Adrenal gland (tissue), 12 donors: ENCODE measurements around the gene ROBO2. TPM values are rescaled to one million over a fixed set of nuclear protein-coding genes. Genes with fewer than 3 reads are reported as not detected.
A peak's percentile ranks its signal among the peaks of the same experiment; 100 is the strongest.

ENCODE experiments used
- DNase-seq, 7 donors: peaks; one replicate each; pipeline ENCODE4 v3.0.0-alpha.2; 2019 to 2020
- H3K27ac ChIP-seq, 5 donors: fragments of 200-600 bp; sonication (generic) in 4 of 5; 1 replicate in 3 of 5; 2 replicates in 2 of 5; pipeline versions ENCODE4 v1.5.1 to v1.8.0; 2016 to 2020; ENCODE audit warnings: mild to moderate bottlenecking in 1 of 5
- H3K27me3 ChIP-seq: fragments of 200-600 bp; 2 replicates; pipeline ENCODE4 v1.8.0; 2021
- H3K36me3 ChIP-seq, 2 donors: fragments of 200-600 bp; replicated peaks in 1 of 2; 1 replicate in 1 of 2; 2 replicates in 1 of 2; pipeline versions ENCODE4 v1.5.1 to v1.8.0; 2018 to 2022
- H3K4me1 ChIP-seq, 2 donors: fragments of 200-600 bp; replicated peaks in 1 of 2; 1 replicate in 1 of 2; 2 replicates in 1 of 2; pipeline versions ENCODE4 v1.5.1 to v1.8.0; 2018 to 2021
- H3K4me3 ChIP-seq, 4 donors: fragments of 200-600 bp; sonication (generic) in 3 of 4; one replicate each; pipeline ENCODE4 v1.5.1; 2016 to 2018
- H3K9me3 ChIP-seq, 3 donors: fragments of 200-600 bp; sonication (generic) in 1 of 3; replicated peaks in 1 of 3; 1 replicate in 2 of 3; 2 replicates in 1 of 3; pipeline versions ENCODE4 v1.5.1 to v1.8.0; 2016 to 2021
- CTCF ChIP-seq, 6 experiments: fragments of 450-650 bp in 4 of 6; fragments of 200-600 bp in 2 of 6; sonication (generic) in 1 of 6; IDR thresholded peaks; 1 replicate in 5 of 6; 2 replicates in 1 of 6; pipeline versions ENCODE4 v1.5.1 to v1.8.0; 2016 to 2021; ENCODE audit warnings: antibody characterized with exemption in 6 of 6, mild to moderate bottlenecking in 2 of 6, moderate library complexity in 1 of 6
- POLR2A ChIP-seq, 2 donors: fragments of 450-650 bp; IDR thresholded peaks; one replicate each; pipeline ENCODE4 v1.6.1; 2017; ENCODE audit warnings: antibody characterized with exemption in 2 of 2, mild to moderate bottlenecking in 2 of 2, moderate library complexity in 1 of 2
- WGBS, 4 donors: extraction: QIAGEN DNeasy Blood & Tissue Kit in 2 of 4; methylation state at CpG; one replicate each; pipeline versions ENCODE4 v1.1.5 to v1.1.7; 2013 to 2017; 5-methylcytosine and 5-hydroxymethylcytosine counted together
- intact Hi-C, 2 donors: fragments of 100-400 bp; cut with DNase I; formaldehyde crosslinking; loops; one replicate each; pipeline versions ENCODE4 v1.14.1 to v1.15.0; 2022 to 2023
- polyA plus RNA-seq, 3 donors: library from polyadenylated mRNA; stranded (reverse); fragments of 200-250 nt in 2 of 3; fragments of 350-450 nt in 1 of 3; fragmentation: Illumina TruSeq in 1 of 3; extraction: RNeasy Lipid Tissue Mini Kit (QIAGEN cat#74804) in 1 of 3; gene quantifications; one replicate each; pipeline ENCODE4 v1.2.3, GENCODE V29; 2013 to 2014
- total RNA-seq, 9 donors: library from RNA; depleted of rRNA in 4 of 9; stranded (reverse); fragments of >200 nt in 4 of 9; fragments of 120-200 nt in 1 of 9; fragmentation: NEBNext Ultra II Directional in 1 of 9; extraction: Animal tissue kit (Norgen Biotek cat#: 25700) in 1 of 9; gene quantifications; one replicate each; pipeline versions ENCODE4 v1.1.0 to v1.2.4, GENCODE V29; 2013 to 2023
- donor health status: healthy with polysubstance abuse.
- donor health status: Bipolar disorder and iron deficiency.
- donor health status: DM: yes; HTN: yes; CAD: no.
- donor health status: DM: no; HTN: no; CAD: no.
- donor health status: DM: no; HTN: no; CAD: no.
- donor health status: DM: yes; HTN: yes; CAD: no.

The ROBO2 gene
- total and polyA plus RNA-seq, 12 donors: 0.30 to 9.9 (median 2.5) TPM; not detected in 1

DNA sequence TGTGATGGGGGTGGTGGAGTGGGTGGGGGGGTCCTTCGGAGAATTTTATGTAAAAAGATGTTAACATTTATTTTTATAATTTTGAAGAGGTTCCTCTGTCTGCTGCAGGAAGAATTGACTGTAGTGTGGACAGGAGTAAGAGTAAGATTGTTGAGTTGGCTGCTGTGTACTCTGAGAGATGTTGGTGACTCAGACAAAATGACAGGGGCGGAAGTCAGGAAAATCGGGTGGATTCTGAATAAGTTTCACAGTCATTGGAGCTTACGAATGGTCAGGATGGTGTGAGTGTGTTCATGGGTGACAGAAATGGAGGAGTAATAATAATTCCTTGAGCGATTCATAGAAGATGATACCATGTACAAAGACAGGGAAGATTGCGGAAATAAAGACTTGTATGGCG is 420.0 kb downstream of the ROBO2 start:
- intact Hi-C loops: no loop called here
- H3K27me3 ChIP-seq: no peaks in the 10 kb centered on the region
- no peaks in the 10 kb centered on the region for H3K36me3 ChIP-seq
- no peak overlapping the region for H3K4me3 ChIP-seq
- WGBS, 4 donors: 87 to 92% (median 88%) methylated on average over 6 to 7 of the region's 7 CpGs
- H3K9me3 ChIP-seq: no peaks in the 10 kb centered on the region
- TF ChIP-seq CTCF (IDR thresholded peaks at IDR 0.05): no peak
- no peak for TF ChIP-seq POLR2A (IDR thresholded peaks at IDR 0.05)
- no peak for DNase-seq
- peaks cover 0 to 4% of the 10 kb centered on the region in 2 donors for H3K4me1 ChIP-seq
- no peak overlapping the region for H3K27ac ChIP-seq

- intact Hi-C loops: no loop called here
- Histone ChIP-seq H3K4me1 (peaks cover 0 to 4% of the 10 kb centered on the region in 2 donors), H3K9me3 (no peaks in the 10 kb centered on the region), H3K27me3 (no peaks in the 10 kb centered on the region), H3K4me3 (no peak overlapping the region), H3K27ac (no peak overlapping the region), H3K36me3 (no peaks in the 10 kb centered on the region)
- WGBS, 4 donors: 62 to 82% (median 76%) methylated on average over 3 of the region's 3 CpGs
- TF ChIP-seq CTCF (IDR thresholded peaks at IDR 0.05) (no peak), POLR2A (IDR thresholded peaks at IDR 0.05) (no peak)
- no peak for DNase-seq
Observed at GRCh38 chr3:77460326-77460725, 420.4 kb downstream of the ROBO2 start.

- intact Hi-C loops: no loop called here
- Histone ChIP-seq H3K27me3 (no peaks in the 10 kb centered on the region), H3K4me3 (no peak overlapping the region), H3K4me1 (peaks cover 0 to 4% of the 10 kb centered on the region in 2 donors), H3K27ac (no peak overlapping the region), H3K36me3 (no peaks in the 10 kb centered on the region), H3K9me3 (no peaks in the 10 kb centered on the region)
- TF ChIP-seq CTCF (IDR thresholded peaks at IDR 0.05) (no peak), POLR2A (IDR thresholded peaks at IDR 0.05) (no peak)
- no peak for DNase-seq
- WGBS, 4 donors: 0 to 50% (median 0%) methylated on average over 1 of the region's 1 CpG
Observed at GRCh38 chr3:77462951-77463350, 423.1 kb downstream of the ROBO2 start.

- DNase-seq: peak in 1 of 7 donors; percentile 21
- TF ChIP-seq POLR2A (IDR thresholded peaks at IDR 0.05) (no peak), CTCF (IDR thresholded peaks at IDR 0.05) (no peak)
- Histone ChIP-seq H3K9me3 (no peaks in the 10 kb centered on the region), H3K4me3 (no peak overlapping the region), H3K36me3 (no peaks in the 10 kb centered on the region), H3K27ac (no peak overlapping the region), H3K27me3 (no peaks in the 10 kb centered on the region), H3K4me1 (peaks cover 0 to 4% of the 10 kb centered on the region in 2 donors)
- intact Hi-C loops: no loop called here
- 46 to 57% (median 50%) methylated on average over 3 of the region's 3 CpGs for WGBS, 4 donors
Observed at GRCh38 chr3:77464111-77464688, 424.3 kb downstream of the ROBO2 start.
